Chondrocyte (in vitro differentiated cells): ENCODE measurements around the gene GABRA4. TPM values are rescaled to one million over a fixed set of nuclear protein-coding genes. Genes with fewer than 3 reads are reported as not detected.

Source experiments
- DNase-seq: peaks from one replicate; pipeline ENCODE4 v3.0.0; 2021; ENCODE audit warnings: mixed read lengths, low spot score
- H3K27ac Mint-ChIP-seq: one replicate; pipeline ENCODE4 v1.8.0; 2021; ENCODE audit warnings: mild to moderate bottlenecking, moderate library complexity, mixed read lengths; ENCODE audit not compliant: unreplicated experiment
- H3K27me3 Mint-ChIP-seq: 2 replicates; pipeline ENCODE4 v1.8.0; 2021; ENCODE audit warnings: low read depth, mixed read lengths
- H3K36me3 Mint-ChIP-seq: 2 replicates; pipeline ENCODE4 v1.8.0; 2021; ENCODE audit warnings: low read depth, mixed read lengths
- H3K4me1 Mint-ChIP-seq: 2 replicates; pipeline ENCODE4 v1.8.0; 2021; ENCODE audit warnings: low read depth, mild to moderate bottlenecking, mixed read lengths
- H3K4me3 Mint-ChIP-seq: one replicate; pipeline ENCODE4 v1.8.0; 2021; ENCODE audit warnings: mild to moderate bottlenecking, moderate library complexity, mixed read lengths; ENCODE audit not compliant: unreplicated experiment
- H3K9me3 Mint-ChIP-seq: 2 replicates; pipeline ENCODE4 v1.8.0; 2021; ENCODE audit warnings: low read depth, mixed read lengths
- CTCF ChIP-seq: fragments of 200-600 bp; sonication (generic); IDR thresholded peaks from 2 replicates; pipeline ENCODE4 v1.5.0; 2021; ENCODE audit warnings: antibody characterized with exemption, mild to moderate bottlenecking, moderate library complexity
- total RNA-seq: library from RNA; stranded (reverse); gene quantifications from 3 replicates; pipeline ENCODE4 v1.2.1, GENCODE V29; 2021

GABRA4 gene
- total RNA-seq, 1 donor from 2014 or later, result not detected

- TF ChIP-seq CTCF, result no peak
- H3K27ac Mint-ChIP-seq, result no peak overlapping the region
- H3K9me3 Mint-ChIP-seq, result peaks cover 4% of the 10 kb centered on the region
- DNase-seq, result no peak
- no peak overlapping the region for H3K4me3 Mint-ChIP-seq
- no peaks in the 10 kb centered on the region for H3K36me3 Mint-ChIP-seq
- no peaks in the 10 kb centered on the region for H3K27me3 Mint-ChIP-seq
- H3K4me1 Mint-ChIP-seq, result peaks cover 4% of the 10 kb centered on the region
These were observed 17.6 kb upstream of the GABRA4 start for GRCh38 chr4:47010912-47011446.

GRCh38 chr4:47010347-47010911 lies 17.0 kb upstream of the GABRA4 start:
- peaks cover 4% of the 10 kb centered on the region for H3K9me3 Mint-ChIP-seq

GRCh38 chr4:47002580-47002979 lies 9.2 kb upstream of the GABRA4 start:
- no peaks in the 10 kb centered on the region for H3K36me3 Mint-ChIP-seq
- H3K27me3 Mint-ChIP-seq, result peaks cover 26% of the 10 kb centered on the region
- H3K4me1 Mint-ChIP-seq, result no peaks in the 10 kb centered on the region
- TF ChIP-seq CTCF, result peak; percentile 69
- no peak overlapping the region for H3K27ac Mint-ChIP-seq
- no peak for DNase-seq
- H3K4me3 Mint-ChIP-seq, result no peak overlapping the region
- H3K9me3 Mint-ChIP-seq, result no peaks in the 10 kb centered on the region

More at GRCh38 chr4:47010347-47010911, 17.0 kb upstream of the GABRA4 start:
- Mint-ChIP-seq H3K36me3 (no peaks in the 10 kb centered on the region), H3K27ac (no peak overlapping the region), H3K27me3 (no peaks in the 10 kb centered on the region), H3K4me1 (peaks cover 4% of the 10 kb centered on the region), H3K4me3 (no peak overlapping the region)
- no peak for TF ChIP-seq CTCF
- no peak for DNase-seq

- no peak overlapping the region for H3K27ac Mint-ChIP-seq
- TF ChIP-seq CTCF, result no peak
- H3K36me3 Mint-ChIP-seq, result no peaks in the 10 kb centered on the region
- no peaks in the 10 kb centered on the region for H3K4me1 Mint-ChIP-seq
- peaks cover 39% of the 10 kb centered on the region for H3K27me3 Mint-ChIP-seq
- no peaks in the 10 kb centered on the region for H3K9me3 Mint-ChIP-seq
- no peak overlapping the region for H3K4me3 Mint-ChIP-seq
- no peak for DNase-seq
These were observed 7.0 kb upstream of the GABRA4 start for GRCh38 chr4:47000406-47000805.

- Mint-ChIP-seq H3K9me3 (no peaks in the 10 kb centered on the region), H3K4me3 (no peak overlapping the region), H3K27ac (no peak overlapping the region), H3K36me3 (no peaks in the 10 kb centered on the region), H3K4me1 (no peaks in the 10 kb centered on the region), H3K27me3 (peaks cover 44% of the 10 kb centered on the region)
- no peak for TF ChIP-seq CTCF
- DNase-seq, result no peak
These were observed 6.2 kb upstream of the GABRA4 start for GRCh38 chr4:46999566-46999965.
